ENCODE data around the gene SLC25A23. TPM values are rescaled to one million over a fixed set of nuclear protein-coding genes. Genes with fewer than 3 reads are reported as not detected.

SLC25A23 gene
- total and polyA plus RNA-seq, 9 of the 15 experiments (the other 6 are each of a cell fraction or from before 2014, with no cell fraction given), result 6.1 to 72.0 (median 26.6) TPM

- peak; percentile 94 for TF ChIP-seq TFAP4 (CRISPR knock-in tag; IDR thresholded peaks at IDR 0.05; ENCODE audit: borderline replicate concordance)
- TF ChIP-seq TAF15 (IDR thresholded peaks at IDR 0.05; ENCODE audit: low read depth, low read length), result no peak
- TF ChIP-seq ZNF764 (CRISPR knock-in tag; IDR thresholded peaks at IDR 0.05; ENCODE audit: low read depth), result no peak
- TF ChIP-seq ARHGAP35 (IDR thresholded peaks at IDR 0.05; ENCODE audit: partially characterized antibody), result no peak
- TF ChIP-seq SRSF1 (IDR thresholded peaks at IDR 0.05; ENCODE audit: low read depth, low read length), result no peak
- no peak for TF ChIP-seq NFIX (CRISPR knock-in tag; IDR thresholded peaks at IDR 0.05; ENCODE audit: low read depth)
- TF ChIP-seq TBP (optimal IDR thresholded peaks at IDR 0.05; ENCODE audit: low read depth, low read length), result peak; percentile 25
- TF ChIP-seq, protein P1, sequence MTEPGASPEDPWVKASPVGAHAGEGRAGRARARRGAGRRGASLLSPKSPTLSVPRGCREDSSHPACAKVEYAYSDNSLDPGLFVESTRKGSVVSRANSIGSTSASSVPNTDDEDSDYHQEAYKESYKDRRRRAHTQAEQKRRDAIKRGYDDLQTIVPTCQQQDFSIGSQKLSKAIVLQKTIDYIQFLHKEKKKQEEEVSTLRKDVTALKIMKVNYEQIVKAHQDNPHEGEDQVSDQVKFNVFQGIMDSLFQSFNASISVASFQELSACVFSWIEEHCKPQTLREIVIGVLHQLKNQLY (CRISPR knock-in tag; conservative IDR thresholded peaks at IDR 0.05), result peak in 1 of 2 experiments; percentile 97; a peak in 2 of 4 replicates
- TF ChIP-seq MAFF (IDR thresholded peaks at IDR 0.05; ENCODE audit: low read length), result no peak
- TF ChIP-seq ARID2 (IDR thresholded peaks at IDR 0.05), result no peak
- no peak for TF ChIP-seq SETDB1 (IDR thresholded peaks at IDR 0.05; ENCODE audit: low read length)
- peak; percentile 99 for TF ChIP-seq FOS (IDR thresholded peaks at IDR 0.05; ENCODE audit: extremely low read depth, insufficient read length)
- peak in 1 of 2 experiments; percentile 97; a peak in 2 of 3 replicates for TF ChIP-seq CBX3 (IDR thresholded peaks at IDR 0.05; ENCODE audit: borderline replicate concordance in 1 of 2, low read length in 2 of 2)
- no peak for TF ChIP-seq ZNF561 (CRISPR knock-in tag; conservative IDR thresholded peaks at IDR 0.05)
- peak; percentile 85 for TF ChIP-seq BRD4 (IDR thresholded peaks at IDR 0.05)
- TF ChIP-seq NONO (IDR thresholded peaks at IDR 0.05; ENCODE audit: low read depth in 2 of 2, low read length in 1 of 2), result no peak
- TF ChIP-seq, protein P2, sequence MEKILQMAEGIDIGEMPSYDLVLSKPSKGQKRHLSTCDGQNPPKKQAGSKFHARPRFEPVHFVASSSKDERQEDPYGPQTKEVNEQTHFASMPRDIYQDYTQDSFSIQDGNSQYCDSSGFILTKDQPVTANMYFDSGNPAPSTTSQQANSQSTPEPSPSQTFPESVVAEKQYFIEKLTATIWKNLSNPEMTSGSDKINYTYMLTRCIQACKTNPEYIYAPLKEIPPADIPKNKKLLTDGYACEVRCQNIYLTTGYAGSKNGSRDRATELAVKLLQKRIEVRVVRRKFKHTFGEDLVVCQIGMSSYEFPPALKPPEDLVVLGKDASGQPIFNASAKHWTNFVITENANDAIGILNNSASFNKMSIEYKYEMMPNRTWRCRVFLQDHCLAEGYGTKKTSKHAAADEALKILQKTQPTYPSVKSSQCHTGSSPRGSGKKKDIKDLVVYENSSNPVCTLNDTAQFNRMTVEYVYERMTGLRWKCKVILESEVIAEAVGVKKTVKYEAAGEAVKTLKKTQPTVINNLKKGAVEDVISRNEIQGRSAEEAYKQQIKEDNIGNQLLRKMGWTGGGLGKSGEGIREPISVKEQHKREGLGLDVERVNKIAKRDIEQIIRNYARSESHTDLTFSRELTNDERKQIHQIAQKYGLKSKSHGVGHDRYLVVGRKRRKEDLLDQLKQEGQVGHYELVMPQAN (IDR thresholded peaks at IDR 0.05; ENCODE audit: borderline replicate concordance), result no peak
- TF ChIP-seq PHF20 (IDR thresholded peaks at IDR 0.05; ENCODE audit: partially characterized antibody), result no peak
- no peak for TF ChIP-seq PHTF2 (CRISPR knock-in tag; IDR thresholded peaks at IDR 0.05)
- TF ChIP-seq XRCC5 (IDR thresholded peaks at IDR 0.05; ENCODE audit: low read depth, low read length), result no peak; the same call in 1 of the 2 replicates
- TF ChIP-seq ZBTB33 (CRISPR knock-in tag; IDR thresholded peaks at IDR 0.05), result peak; percentile 89
- no peak for TF ChIP-seq HNRNPLL (IDR thresholded peaks at IDR 0.05; ENCODE audit: low read depth, low read length, poor library complexity, severe bottlenecking)
- TF ChIP-seq GTF2A2 (tag; IDR thresholded peaks at IDR 0.05), result no peak
Measured at GRCh38 chr19:6424939-6425731, 34.5 kb downstream of the SLC25A23 start (continued).

All from K562 (cell line).